HG03108 (cell line): Measurements from ENCODE around the gene B3GNT9.
A peak's percentile ranks its signal among the peaks of the same experiment; 100 is the strongest.

ENCODE experiments used
- ATAC-seq: cut with Tn5 transposase; IDR thresholded peaks from one replicate; pipeline ENCODE4 v1.9.1; 2021; ENCODE audit warnings: moderate library complexity; ENCODE audit not compliant: unreplicated experiment

B3GNT9 gene

DNA sequence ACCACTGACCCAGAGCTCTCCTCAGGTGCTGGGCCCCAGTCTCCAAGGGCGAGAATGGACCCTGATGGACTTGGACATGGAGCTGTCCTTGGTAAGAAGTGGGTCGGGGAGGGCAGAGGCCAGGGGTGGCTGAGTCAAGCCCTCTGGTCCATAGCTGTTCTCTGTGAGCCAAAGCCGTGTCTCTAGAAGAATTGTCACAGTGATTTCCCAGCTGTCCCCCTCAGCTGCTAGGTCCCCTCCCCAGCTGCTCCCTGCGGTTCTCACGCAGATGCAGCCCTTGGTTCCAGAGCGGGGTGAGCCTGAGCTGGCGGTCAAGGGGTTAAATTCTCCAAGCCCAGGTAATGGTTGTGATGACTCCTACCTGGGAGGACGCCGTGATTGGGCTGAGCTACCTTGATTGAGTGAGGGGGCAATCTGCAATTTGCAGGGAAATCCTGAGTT is 18.2 kb upstream of the B3GNT9 start:
- no peak for ATAC-seq

DNA sequence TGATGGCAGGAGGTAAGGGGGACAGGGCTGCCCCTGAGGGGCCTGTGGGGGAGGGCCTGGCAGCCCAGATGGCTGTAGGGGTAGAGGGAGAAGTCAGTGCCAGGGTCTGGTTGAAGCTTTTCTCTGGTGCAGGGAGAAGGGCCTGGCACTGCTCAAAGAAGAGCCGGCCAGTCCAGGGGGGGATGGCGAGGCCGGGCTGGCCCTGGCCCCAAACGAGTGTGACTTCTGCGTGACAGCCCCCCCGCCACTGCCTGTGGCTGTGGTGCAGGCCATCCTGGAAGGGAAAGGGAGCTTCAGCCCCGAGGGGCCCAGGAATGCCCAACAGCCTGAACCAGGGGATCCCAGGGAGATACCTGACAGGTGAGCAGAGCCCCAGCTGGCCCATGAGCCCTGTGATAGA is 16.8 kb upstream of the B3GNT9 start:
- no peak for ATAC-seq

DNA sequence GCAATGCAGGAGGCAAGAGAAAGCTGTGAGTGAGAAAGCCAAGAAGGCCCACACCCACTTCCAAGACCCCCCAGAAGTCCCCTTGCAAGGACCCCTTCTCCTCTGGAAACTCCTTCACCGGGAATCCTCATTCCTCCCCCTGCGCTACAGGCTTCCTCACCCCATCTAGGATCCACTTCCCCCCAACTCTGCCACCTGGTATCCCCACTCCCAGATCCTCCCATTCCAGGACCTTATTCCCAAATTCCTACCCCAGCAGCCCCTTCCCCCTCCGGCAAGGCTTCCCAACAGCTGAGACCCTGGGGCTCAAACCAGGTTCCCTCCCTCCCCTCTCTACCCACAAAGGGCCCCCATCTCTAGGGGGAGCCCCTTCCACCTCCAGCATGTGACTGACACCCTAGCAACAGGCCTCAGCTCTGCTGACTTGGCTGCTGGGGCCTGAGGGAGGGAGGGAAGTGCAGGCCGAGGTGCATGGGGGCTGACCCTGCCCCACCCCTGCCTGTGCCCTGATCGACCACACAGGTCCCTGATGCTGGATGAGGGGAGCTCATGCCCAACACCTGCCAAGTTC is 15.9 kb upstream of the B3GNT9 start:
- no peak for ATAC-seq

DNA sequence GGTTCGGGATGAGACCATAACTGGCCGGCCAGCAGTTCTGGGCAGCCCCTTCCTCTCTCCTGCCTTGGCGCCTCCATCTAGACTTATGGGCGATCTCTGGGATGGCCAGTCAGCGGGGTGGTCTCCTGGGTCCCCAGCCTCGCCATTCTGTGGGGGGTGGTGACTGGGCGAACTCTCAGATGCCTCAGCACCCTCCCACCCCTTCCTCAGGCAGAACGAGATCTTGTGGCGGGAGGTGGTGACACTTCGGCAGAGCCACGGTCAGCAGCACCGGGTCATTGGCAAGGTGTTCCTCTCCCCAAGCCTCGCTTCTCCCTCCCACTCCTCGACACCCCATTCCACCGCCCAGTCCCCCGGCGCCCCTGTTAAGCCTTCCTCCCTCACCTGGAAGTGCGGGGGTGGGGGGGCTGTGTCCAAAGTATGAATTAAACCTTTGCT is 15.3 kb upstream of the B3GNT9 start:
- ATAC-seq, result no peak

DNA sequence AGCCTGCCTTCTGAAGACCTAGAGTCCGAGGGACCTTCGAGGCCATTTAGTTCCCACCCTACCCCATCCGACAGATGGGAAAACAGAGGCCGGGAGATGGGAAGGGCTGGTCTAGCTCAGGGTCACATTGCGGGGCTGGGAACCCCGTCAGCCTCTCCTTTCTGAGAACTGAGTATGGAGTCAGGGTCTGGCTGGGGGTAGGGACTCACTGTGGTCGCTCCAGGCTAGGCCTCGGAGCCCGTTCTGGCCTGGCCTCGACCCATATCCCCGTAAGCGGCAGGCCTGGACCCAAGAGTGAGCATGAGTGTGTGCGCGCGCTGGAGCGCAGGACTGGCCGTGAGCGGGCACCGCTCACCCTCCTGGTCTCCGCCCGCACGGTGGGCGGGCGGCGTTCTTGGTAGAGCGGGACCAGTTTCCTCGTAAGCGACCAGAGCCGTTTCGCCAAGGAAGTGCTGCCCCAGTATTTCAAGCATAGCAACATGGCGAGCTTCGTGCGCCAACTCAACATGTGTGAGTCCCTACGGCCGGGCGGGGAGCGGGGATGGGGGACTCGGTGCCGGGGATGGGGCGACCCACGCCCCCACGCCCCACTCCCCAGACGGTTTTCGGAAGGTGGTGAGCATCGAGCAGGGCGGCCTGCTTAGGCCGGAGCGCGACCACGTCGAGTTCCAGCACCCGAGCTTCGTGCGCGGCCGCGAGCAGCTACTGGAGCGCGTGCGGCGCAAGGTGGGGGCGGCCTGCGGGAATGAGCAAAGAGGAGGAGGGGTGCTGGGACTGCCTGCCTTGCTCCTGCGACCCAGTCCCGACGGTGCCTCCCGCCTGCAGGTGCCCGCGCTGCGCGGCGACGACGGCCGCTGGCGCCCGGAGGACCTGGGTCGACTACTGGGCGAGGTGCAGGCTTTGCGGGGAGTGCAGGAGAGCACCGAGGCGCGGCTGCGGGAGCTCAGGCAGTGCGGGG is 14.6 kb upstream of the B3GNT9 start:
- no peak for ATAC-seq

DNA sequence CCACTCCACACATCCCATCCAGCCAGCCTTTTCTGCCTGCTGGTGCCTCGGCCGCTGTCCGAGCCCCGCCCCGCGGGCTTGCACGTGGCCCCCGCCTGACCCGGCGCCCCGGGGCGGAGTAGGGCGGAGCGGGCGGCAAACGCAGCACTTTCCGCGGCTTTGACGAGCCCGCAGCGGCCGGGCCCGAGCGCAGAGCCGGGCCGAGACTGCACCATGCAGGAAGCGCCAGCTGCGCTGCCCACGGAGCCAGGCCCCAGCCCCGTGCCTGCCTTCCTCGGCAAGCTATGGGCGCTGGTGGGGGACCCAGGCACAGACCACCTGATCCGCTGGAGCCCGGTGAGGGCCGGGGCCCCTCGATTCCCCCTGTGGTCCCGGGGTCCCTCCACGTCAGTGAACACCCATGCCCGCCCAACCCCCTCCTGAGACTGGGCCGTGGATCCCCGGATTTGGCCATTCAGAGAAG is 13.8 kb upstream of the B3GNT9 start, which contains the start of gene HSF4:
HSF4 (plus strand) TSS at position 147 of the 463 bp plus-strand sequence; CDS start at position 214, 67 bp downstream.
- no peak for ATAC-seq

DNA sequence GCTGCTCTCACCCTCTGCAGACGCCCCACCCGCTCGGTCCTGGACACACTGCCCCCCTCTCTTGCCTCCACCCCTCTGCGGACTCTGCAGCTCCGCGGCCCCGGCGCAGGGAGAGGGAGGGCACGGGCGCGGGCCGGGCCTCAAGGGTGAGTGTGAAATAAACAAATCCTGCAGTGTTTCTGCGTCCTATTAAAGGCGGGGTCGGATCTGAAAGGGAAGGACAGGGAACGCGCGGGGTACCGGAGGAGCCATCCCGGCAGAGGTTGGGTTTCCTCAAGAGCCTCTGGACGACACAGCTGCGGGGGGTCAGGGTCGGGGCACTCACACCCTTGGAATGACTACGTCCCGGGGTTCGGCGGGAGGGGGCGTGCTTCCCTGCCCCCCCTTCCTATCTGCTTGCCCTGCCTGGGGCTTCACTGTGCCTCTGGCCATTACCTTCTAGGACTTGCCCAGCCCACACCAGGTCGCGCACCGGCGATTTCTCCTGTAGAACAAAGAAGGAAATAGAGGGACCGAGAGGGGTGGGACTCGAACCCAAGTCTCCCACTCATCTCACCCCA is 13.3 kb upstream of the B3GNT9 start:
- no peak for ATAC-seq

DNA sequence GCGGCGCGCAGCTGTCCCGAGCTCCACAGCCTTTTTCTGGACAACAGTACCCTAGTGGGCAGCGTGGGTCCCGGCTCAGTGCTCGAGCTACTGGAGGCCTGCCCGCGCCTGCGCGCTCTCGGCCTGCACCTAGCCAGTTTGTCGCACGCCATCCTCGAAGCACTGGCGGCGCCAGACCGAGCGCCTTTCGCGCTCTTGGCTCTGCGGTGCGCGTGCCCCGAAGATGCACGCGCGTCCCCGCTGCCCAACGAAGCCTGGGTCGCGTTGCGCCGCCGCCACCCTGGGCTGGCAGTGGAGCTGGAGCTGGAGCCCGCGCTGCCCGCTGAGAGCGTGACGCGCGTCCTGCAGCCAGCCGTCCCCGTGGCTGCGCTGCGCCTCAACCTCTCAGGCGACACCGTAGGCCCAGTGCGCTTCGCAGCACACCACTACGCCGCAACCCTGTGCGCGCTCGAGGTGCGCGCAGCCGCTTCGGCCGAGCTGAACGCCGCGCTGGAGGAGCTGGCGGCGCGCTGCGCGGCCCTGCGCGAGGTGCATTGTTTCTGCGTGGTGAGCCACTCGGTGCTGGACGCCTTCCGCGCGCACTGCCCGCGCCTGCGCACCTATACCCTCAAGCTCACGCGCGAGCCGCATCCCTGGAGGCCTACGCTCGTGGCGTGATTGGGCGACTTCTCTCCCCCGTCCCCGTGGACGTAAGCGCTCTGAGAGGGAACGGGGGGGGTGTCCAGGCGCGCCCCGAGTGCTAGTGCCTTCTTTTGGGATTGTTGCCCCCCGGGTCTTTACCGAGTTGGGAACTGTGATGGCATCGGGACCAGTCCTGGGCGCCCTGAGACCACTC is 12.6 kb upstream of the B3GNT9 start:
- ATAC-seq, result no peak

DNA sequence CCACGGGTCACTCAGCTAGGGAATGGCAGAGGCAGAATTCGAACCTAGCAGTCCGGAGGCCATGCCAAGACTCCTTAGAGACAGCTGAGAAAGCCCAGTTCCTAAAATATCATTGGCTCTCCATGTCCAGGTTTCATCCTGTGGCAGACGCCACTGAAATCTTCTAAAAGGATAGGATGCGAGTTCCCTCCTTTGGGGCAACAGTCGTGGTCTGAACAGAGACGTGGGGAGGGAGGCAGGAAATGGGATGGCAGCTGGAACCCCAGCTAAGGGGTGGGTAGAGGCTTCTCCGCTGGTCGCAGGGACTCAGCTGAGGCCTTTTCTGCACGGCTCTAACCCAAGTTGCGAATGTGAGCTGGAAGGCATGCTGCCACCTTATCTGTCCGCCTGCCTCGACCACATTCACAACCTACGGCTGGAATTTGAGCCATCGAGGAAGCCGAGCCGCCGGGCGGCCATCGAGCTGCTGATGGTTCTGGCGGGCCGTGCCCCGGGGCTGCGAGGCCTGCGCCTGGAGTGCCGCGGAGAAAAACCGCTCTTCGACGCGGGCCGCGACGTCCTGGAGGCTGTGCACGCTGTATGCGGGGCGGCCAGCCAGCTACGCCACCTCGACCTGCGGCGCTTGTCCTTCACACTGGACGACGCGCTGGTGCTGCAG is 11.8 kb upstream of the B3GNT9 start:
- ATAC-seq, result no peak

DNA sequence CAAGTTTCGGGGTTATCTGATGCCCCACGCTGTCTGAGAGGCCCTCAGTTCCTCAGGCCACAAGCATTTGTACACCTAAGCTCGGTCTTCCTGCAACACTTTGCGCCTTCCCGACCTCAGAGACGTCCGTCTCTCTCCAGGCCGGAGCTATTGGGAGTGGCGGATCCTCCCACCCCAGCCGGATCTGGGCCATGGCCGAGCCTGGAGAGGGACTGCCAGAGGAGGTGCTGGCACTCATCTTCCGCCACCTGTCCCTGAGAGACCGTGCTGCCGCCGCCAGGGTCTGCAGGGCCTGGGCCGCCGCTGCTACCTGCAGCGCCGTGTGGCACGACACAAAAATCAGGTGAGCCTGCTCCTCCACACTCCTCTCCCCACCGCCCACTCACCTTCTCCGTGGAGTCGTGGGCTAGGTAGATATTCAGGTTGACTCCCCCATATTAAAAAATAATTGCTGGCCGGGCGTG is 10.8 kb upstream of the B3GNT9 start:
- no peak for ATAC-seq

DNA sequence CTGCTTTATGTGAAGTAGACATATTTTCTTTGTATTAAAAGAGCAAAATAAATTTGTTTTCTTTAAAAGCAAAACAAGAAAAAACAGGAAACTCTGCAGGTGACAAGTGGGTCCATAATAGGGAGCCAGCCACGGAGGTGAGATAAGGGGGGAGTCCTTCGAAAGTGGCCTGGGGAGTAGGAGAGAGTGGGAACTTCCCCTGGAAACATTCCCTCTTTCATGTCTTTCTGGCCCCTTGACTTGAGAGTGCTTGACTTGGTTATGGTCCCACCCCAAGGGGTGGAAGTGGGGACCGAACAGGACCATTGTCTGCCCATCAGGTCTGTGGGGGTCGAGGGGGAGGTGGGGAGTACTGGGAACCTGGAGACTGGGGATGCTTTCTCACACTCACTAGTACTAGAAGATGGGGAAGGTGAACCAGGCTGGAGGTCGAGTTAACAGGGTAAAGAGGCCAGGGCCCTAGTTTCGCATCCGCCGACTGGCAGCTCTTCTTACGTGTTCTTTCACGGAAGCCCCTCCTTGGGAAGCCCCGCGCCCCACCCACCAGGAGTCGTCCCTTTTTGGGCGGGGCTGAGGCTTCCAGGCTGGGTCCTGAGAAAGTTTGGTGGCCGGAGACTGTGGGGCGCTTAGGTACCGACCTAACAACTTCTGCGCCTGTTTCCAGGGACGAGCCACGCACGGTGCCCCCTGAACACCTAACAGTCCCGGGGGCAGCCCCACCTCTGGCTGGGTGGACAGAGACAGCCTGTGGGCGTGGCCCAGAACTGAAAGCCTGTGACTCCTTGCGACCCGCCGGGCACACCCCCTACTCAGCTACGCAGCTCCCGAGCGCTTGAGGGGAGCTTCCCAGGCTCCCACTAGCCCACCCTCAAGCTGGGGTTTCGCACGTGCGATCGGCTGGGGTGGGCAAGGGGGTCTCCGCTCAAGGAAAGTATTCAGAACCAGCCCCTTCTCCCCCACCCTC is 8.1 kb upstream of the B3GNT9 start:
- ATAC-seq, result peak; percentile 42

DNA sequence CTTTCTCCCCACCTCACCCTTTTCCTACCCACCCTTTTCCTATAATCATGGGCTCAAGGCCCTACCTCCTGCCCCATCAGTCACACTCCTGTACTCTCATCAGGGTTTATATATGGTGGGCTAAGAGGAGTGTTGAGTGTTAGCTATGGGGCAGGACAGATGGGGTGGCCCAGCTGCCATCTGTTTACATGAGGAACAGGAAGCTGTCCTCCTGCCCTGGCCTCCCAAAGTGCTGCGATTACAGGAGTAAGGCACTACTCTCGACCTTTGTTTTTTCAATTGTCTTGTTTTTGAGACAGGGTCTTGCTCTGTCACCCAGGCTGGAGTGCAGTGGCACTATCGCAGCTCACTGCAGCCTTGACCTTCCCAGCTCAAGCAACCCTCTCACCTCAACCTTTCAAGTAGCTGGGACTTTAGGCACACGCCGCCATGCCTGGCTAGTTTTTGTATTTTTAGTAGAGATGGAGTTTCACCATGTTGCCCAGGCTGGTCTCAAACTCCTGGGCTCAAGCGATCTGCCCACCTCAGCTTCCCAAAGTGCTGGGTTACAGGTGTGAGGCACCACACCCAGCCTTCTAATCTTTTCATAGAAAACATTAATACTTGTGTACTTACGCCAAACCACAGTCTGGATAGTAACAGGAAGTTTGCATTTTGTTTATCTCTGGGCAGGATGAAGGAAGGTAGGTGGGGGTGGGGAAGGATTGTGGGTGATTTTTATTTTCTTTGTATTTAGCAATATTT is 7.3 kb upstream of the B3GNT9 start:
- no peak for ATAC-seq

DNA sequence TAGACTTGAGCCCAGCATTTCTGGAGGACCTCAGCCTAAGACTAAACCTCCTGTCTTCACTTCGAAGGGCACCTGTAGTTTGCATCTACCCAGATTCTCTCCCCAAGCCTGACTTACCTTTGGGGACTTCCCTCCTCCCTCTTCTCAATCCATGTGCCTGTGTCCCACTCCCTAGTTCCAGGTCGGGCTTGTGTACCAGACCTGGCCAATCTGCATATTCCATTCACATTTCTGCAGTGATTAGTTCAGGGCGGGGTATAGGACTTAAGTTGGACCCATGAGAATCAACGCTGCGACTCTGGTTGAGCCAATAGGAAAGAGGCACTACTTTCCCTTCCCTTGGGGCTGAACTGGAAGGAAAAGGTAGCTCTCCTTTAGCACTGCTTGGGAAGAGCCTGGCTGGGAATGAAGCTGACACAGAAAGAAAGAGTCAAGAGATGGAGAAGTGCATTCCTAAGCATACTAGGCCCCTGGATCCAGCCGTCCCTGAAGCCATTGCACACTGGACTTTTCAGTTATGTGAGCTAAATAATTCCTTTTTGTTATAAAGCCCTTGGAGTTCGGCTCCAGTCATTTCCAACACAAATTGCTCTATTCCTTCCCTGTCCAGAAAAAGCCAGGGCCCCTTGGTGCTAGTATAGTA is 6.4 kb upstream of the B3GNT9 start:
- no peak for ATAC-seq

DNA sequence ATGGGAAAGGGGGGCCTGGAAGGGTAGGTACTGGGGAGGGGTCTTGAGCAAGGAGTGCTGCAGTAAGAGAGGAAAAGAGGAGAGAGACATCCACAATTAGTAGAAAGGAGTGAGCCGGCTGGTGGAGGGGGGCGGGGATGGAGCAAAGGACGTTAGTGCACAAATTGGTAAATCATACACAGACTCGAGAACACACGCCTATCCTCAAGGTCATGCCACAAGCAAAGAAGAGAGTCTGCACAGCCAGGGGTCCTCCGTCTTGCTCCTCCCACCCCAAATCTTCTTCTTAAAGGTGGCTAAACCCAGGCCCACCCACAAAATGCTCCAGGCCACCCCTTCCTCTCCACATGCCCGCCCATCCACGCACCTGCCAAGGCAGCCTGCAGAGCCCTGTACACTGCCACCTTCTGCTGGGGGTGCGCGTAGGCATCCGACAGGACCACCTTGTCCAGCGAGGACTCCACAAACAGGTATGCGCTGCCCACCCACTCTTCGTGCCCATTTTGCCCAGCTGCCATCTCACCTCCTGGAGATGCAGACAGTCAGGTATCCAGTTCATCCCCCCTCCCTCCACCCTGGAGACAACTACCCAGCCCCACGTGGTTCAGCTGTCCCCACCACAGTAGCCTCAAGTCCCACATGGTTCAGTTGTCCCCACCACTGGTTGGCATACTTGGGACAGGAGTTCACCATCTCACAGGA is 5.5 kb upstream of the B3GNT9 start:
- ATAC-seq, result no peak

DNA sequence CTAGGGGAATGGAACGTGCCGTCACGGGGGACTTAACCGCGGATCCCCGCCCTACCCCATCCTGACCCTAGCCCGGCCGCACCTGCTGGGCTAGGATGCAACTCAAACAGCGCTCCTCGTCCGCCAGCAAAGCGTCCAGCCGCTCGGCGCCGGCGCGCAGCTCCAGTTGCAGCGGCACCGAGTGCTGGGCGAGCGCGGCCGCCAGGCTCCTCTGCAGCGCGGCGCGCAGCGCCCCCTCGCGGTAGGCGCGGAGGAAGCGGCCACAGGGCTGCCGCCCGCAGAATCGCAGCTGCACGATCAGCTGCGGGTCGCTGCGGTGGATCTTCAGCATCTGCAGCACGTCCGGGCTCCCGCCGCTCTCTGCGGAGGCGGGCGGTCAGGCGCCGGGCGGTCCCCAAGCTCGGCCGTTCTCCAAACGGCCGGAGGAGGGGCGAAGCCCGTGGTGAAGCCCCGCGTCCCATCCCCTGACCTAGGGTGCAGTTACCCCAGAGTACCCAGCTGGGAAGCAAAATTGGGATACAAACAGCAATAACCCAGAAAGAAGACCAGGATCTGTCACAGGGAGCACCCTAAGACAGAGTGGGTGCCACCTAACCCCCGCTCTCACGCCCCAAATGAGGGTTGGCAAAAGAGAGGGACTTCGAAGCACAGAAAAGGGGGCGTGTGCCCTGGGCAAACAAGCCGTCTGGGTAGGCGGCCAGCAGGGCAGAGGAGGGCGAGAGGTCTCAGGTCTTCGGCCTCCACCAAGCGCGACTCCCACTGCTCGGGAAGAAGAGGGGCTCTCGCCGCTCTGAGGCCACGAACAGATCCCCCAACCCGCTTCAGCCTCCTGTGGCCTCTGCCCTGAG is 4.7 kb upstream of the B3GNT9 start:
- ATAC-seq, result no peak

DNA sequence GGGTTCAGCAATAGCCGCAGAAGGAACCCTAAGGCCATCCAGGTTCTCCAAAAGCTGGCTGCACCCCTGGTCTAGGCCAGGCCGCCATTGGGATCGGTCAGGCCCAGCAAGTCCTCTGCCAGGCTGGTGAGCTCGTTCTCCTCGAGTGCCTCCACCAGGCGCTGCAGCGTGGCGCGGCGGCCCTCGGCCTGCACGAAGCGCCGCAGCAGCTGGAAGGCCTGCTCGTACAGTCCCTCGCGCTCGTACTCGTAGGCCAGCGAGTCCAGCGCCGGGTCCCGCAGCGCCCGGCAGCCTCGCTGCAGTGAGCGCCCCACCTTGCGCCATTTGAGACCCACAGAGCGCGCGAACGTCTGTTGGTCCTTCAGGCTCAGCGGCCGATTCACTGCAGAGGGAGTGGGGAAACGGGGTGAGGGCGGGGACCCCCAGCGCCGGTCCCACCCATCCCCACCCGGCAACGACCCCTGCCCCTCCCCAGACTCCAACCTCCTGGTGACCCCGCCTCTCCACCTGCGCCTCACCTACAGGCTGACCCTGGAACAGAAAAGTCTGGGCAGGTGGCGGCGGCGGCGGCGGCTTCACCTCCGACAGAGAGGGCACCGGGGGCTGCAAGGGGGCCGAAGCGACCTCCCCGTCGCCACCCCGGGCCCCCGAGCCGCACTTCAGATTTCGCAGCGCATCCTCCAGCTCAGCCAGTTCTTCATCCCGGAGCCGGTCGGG is 3.9 kb upstream of the B3GNT9 start:
- no peak for ATAC-seq
